K562 (cell line): ENCODE measurements around the gene B4GALNT2. TPM values are rescaled to one million over a fixed set of nuclear protein-coding genes. Genes with fewer than 3 reads are reported as not detected.
A peak's percentile ranks its signal among the peaks of the same experiment; 100 is the strongest.

Source experiments
- BRD9 ChIP-seq: fragments of 450-650 bp; IDR thresholded peaks from 2 replicates; pipeline ENCODE4 v1.6.1; 2018; ENCODE audit warnings: low read depth; ENCODE audit not compliant: partially characterized antibody
- FOXK2 ChIP-seq, 2 experiments: fragments of 450-650 bp; IDR thresholded peaks in 1 of 2; conservative IDR thresholded peaks in 1 of 2; 2 replicates each; pipeline ENCODE4 v1.6.1; 2016; ENCODE audit warnings: low read depth in 2 of 2, mild to moderate bottlenecking in 1 of 2
- MTA3 ChIP-seq: fragments of 450-650 bp; formaldehyde crosslinking; IDR thresholded peaks from 2 replicates; pipeline ENCODE4 v1.6.1; 2017; ENCODE audit warnings: mild to moderate bottlenecking, borderline replicate concordance
- NBN ChIP-seq: fragments of 450-650 bp; IDR thresholded peaks from 2 replicates; pipeline ENCODE4 v1.6.1; 2016; ENCODE audit warnings: low read depth, mild to moderate bottlenecking
- OTX1 ChIP-seq: fragments of 450-650 bp; formaldehyde crosslinking; IDR thresholded peaks from 2 replicates; pipeline ENCODE4 v1.4.0; 2022; ENCODE audit warnings: mild to moderate bottlenecking
- PYGO2 ChIP-seq: fragments of 450-650 bp; IDR thresholded peaks from 2 replicates; pipeline ENCODE4 v1.6.1; 2016; ENCODE audit warnings: mild to moderate bottlenecking, missing genetic modification characterization, moderate library complexity, missing compliant biosample characterization
- SETDB1 ChIP-seq: IDR thresholded peaks from one replicate; pipeline ENCODE4 v1.6.1; 2012; ENCODE audit warnings: low read length, control low read depth, inconsistent platforms
- YY1 ChIP-seq, 3 experiments: IDR thresholded peaks; 2 replicates each; pipeline ENCODE4 v1.6.1; 2011; ENCODE audit warnings: low read length in 2 of 3, mild to moderate bottlenecking in 2 of 3, moderate library complexity in 2 of 3, borderline replicate concordance in 1 of 3, control low read depth in 1 of 3, low read depth in 1 of 3; ENCODE audit not compliant: insufficient read depth in 3 of 3, insufficient replicate concordance in 2 of 3, control insufficient read depth in 1 of 3, insufficient read length in 1 of 3; ENCODE audit errors: extremely low read depth in 1 of 3
- ZC3H11A ChIP-seq: IDR thresholded peaks from 2 replicates; pipeline ENCODE4 v1.6.1; 2012; ENCODE audit warnings: low read depth, low read length, improper control_type of control experiment
- ZNF408 ChIP-seq: fragments of 250-450 bp; sonication (Bioruptor Pico); IDR thresholded peaks from 2 replicates; pipeline ENCODE4 v1.4.0; 2020; ENCODE audit warnings: low read depth, mild to moderate bottlenecking, moderate library complexity
- ZNF589 ChIP-seq: fragments of 200-800 bp; sonication (Bioruptor generic); IDR thresholded peaks from 2 replicates; pipeline ENCODE4 v1.6.1; 2016; ENCODE audit warnings: low read depth, missing genetic modification characterization, missing compliant biosample characterization
- polyA plus RNA-seq, 8 experiments: library from polyadenylated mRNA; depleted of rRNA in 4 of 8; stranded (reverse) in 5 of 8; unstranded in 3 of 8; fragments of >200 nt; fragmentation: Nextera tagmentation in 2 of 8; fragmentation: Illumina TruSeq in 1 of 8; extraction: Ambion mirVana in 2 of 8; extraction: Trizol in 1 of 8; gene quantifications; 2 replicates each; pipeline versions ENCODE4 v1.2.1 to v1.2.3, GENCODE V29; 2011 to 2014; ENCODE audit warnings: inconsistent platforms in 1 of 8, missing spikeins in 1 of 8
- total RNA-seq, 7 experiments: library from RNA; depleted of rRNA in 6 of 7; stranded (reverse); fragments of >200 nt in 6 of 7; fragmentation: Illumina TruSeq in 2 of 7; extraction: Trizol in 2 of 7; gene quantifications; 2 replicates each; pipeline versions ENCODE4 v1.2.1 to v1.2.3, GENCODE V29; 2011 to 2021; ENCODE audit warnings: low replicate concordance in 1 of 7
- TF ChIP-seq, protein P1 (sequence below), 2 experiments: fragments of 450-650 bp in 1 of 2; sonication (generic) in 1 of 2; formaldehyde crosslinking in 1 of 2; IDR thresholded peaks; 2 replicates each; pipeline versions ENCODE4 v1.7.1 to v1.9.0; 2016 to 2022; ENCODE audit warnings: inconsistent platforms in 1 of 2, mild to moderate bottlenecking in 1 of 2, missing genetic modification reagents in 1 of 2
- TF ChIP-seq, protein P2 (sequence below): fragments of 250-450 bp; sonication (Bioruptor Pico); IDR thresholded peaks from 2 replicates; pipeline ENCODE4 v1.8.0; 2021; ENCODE audit warnings: borderline replicate concordance, mild to moderate bottlenecking, moderate library complexity; ENCODE audit not compliant: poor library complexity, severe bottlenecking
- TF ChIP-seq, protein P3 (sequence below): fragments of 450-650 bp; formaldehyde crosslinking; IDR thresholded peaks from 2 replicates; pipeline ENCODE4 v1.4.0; 2020; ENCODE audit warnings: mild to moderate bottlenecking, mixed read lengths

The B4GALNT2 gene
- total and polyA plus RNA-seq, 9 of the 15 experiments (the other 6 are each of a cell fraction or from before 2014, with no cell fraction given), result not detected

DNA sequence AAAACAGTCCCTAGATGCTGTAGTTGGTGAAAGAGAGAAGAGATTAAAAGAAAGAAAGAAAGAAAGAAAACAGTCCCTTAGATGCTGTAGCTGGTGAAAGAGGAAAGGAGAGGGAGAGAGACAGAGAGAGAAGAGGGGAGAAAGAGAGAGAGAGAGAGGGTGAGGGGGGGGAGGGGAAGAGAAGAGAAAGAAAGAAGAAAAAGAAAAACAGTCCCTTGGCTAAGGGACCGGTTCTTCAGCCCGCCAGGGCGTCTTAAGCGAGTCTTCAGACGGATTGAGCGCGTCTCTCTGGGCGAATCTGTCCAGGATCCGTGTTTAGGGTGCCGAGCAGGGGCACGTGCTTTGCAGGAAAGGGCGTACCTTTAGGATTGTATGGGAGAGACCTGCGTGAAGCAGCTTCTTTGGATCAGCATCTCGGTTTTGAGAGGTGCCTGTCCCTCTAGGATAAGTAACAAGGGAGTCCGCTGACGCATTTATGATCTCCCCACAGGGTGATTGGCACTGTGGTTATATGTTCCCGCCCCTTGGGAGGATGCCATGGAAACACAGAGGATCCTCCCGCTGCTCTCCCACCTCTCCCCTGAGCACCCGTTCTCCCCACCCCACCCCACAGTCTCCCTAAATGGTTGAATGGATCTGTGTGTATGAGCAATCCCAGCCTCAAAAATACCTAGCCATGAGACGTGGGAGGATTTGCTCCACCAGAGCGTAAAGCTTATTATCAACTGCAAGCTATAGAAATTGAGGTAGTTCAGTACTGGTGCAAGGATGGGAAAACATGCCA is 61.1 kb downstream of the B4GALNT2 start (continued):
- TF ChIP-seq, protein P1, sequence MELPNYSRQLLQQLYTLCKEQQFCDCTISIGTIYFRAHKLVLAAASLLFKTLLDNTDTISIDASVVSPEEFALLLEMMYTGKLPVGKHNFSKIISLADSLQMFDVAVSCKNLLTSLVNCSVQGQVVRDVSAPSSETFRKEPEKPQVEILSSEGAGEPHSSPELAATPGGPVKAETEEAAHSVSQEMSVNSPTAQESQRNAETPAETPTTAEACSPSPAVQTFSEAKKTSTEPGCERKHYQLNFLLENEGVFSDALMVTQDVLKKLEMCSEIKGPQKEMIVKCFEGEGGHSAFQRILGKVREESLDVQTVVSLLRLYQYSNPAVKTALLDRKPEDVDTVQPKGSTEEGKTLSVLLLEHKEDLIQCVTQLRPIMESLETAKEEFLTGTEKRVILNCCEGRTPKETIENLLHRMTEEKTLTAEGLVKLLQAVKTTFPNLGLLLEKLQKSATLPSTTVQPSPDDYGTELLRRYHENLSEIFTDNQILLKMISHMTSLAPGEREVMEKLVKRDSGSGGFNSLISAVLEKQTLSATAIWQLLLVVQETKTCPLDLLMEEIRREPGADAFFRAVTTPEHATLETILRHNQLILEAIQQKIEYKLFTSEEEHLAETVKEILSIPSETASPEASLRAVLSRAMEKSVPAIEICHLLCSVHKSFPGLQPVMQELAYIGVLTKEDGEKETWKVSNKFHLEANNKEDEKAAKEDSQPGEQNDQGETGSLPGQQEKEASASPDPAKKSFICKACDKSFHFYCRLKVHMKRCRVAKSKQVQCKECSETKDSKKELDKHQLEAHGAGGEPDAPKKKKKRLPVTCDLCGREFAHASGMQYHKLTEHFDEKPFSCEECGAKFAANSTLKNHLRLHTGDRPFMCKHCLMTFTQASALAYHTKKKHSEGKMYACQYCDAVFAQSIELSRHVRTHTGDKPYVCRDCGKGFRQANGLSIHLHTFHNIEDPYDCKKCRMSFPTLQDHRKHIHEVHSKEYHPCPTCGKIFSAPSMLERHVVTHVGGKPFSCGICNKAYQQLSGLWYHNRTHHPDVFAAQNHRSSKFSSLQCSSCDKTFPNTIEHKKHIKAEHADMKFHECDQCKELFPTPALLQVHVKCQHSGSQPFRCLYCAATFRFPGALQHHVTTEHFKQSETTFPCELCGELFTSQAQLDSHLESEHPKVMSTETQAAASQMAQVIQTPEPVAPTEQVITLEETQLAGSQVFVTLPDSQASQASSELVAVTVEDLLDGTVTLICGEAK (IDR thresholded peaks at IDR 0.05), result peak; percentile 74
- TF ChIP-seq, protein P1 (CRISPR knock-in tag; IDR thresholded peaks at IDR 0.05), result no peak
- TF ChIP-seq SETDB1 (no peak), FOXK2 (conservative IDR thresholded peaks at IDR 0.05 in 1 of 2, IDR thresholded peaks at IDR 0.05 in 1 of 2; ENCODE audit: low read depth in 2 of 2) (peak in 1 of 2 experiments; percentile 42; a peak in 2 of 4 replicates), ZC3H11A (no peak), YY1 (IDR thresholded peaks at IDR 0.05; ENCODE audit: borderline replicate concordance in 1 of 3, control insufficient read depth in 1 of 3, extremely low read depth in 1 of 3, insufficient read depth in 3 of 3, insufficient read length in 1 of 3, insufficient replicate concordance in 2 of 3, low read depth in 1 of 3, low read length in 2 of 3) (no peak), ZNF589 (CRISPR knock-in tag) (no peak), BRD9 (peak; percentile 67), NBN (peak; percentile 90; the same call in 1 of the 2 replicates), MTA3 (peak; percentile 13; the same call in 1 of the 2 replicates), OTX1 (peak; percentile 62; the same call in 1 of the 2 replicates), ZNF408 (no peak), PYGO2 (tag) (no peak)
- TF ChIP-seq, protein P2, sequence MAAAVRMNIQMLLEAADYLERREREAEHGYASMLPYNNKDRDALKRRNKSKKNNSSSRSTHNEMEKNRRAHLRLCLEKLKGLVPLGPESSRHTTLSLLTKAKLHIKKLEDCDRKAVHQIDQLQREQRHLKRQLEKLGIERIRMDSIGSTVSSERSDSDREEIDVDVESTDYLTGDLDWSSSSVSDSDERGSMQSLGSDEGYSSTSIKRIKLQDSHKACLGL (CRISPR knock-in tag), result no peak
- TF ChIP-seq, protein P3, sequence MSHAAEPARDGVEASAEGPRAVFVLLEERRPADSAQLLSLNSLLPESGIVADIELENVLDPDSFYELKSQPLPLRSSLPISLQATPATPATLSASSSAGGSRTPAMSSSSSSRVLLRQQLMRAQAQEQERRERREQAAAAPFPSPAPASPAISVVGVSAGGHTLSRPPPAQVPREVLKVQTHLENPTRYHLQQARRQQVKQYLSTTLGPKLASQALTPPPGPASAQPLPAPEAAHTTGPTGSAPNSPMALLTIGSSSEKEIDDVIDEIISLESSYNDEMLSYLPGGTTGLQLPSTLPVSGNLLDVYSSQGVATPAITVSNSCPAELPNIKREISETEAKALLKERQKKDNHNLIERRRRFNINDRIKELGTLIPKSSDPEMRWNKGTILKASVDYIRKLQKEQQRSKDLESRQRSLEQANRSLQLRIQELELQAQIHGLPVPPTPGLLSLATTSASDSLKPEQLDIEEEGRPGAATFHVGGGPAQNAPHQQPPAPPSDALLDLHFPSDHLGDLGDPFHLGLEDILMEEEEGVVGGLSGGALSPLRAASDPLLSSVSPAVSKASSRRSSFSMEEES (CRISPR knock-in tag), result no peak
